Mammary microvascular endothelial cell (primary cell): ENCODE results near the gene MICAL2. TPM values are rescaled to one million over a fixed set of nuclear protein-coding genes. Genes with fewer than 3 reads are reported as not detected.

Source experiments
- total RNA-seq: library from RNA; depleted of rRNA; stranded (reverse); fragments of >200 nt; gene quantifications from 2 replicates; pipeline ENCODE4 v1.2.3, GENCODE V29; 2015

The MICAL2 gene
- total RNA-seq = 104 and 128 TPM in 2 replicates

GRCh38 chr11:12110201-12110713 is at the start of gene MICAL2:
Gene MICAL2, plus strand, starts transcription at chr11:12110590. Its CDS starts 51,566 bp downstream, at chr11:12162156.

Other genes with a start within 250 kb of the MICAL2 start
- gene DKK3, start 102.0 kb upstream of the MICAL2 start, total RNA-seq = 146 and 154 TPM in 2 replicates